HG02938 (cell line): ENCODE results near the gene CCDC17.

ENCODE experiments used
- ATAC-seq: cut with Tn5 transposase; IDR thresholded peaks from one replicate; pipeline ENCODE4 v1.9.1; 2021; ENCODE audit warnings: mild to moderate bottlenecking, moderate library complexity; ENCODE audit not compliant: unreplicated experiment

Gene CCDC17

GRCh38 chr1:45584351-45585109, 39.3 kb downstream of the CCDC17 start:
- ATAC-seq, result no peak

- peak; percentile 42 for ATAC-seq
Measured at GRCh38 chr1:45583666-45584350, 40.0 kb downstream of the CCDC17 start, which contains the start of gene NASP. Gene NASP (plus strand): TSS chr1:45584041. CDS start chr1:45584147, 106 bp downstream.

- ATAC-seq, result peak; percentile 68
Measured at GRCh38 chr1:45583264-45583665, 40.6 kb downstream of the CCDC17 start.

- no peak for ATAC-seq
Measured at GRCh38 chr1:45574105-45574626, 49.7 kb downstream of the CCDC17 start.

- no peak for ATAC-seq
Measured at GRCh38 chr1:45573231-45573804, 50.5 kb downstream of the CCDC17 start.

GRCh38 chr1:45570631-45571030, 53.2 kb downstream of the CCDC17 start:
- no peak for ATAC-seq
